WTC11 (cell line): ENCODE results near the gene SETD1B. TPM values are rescaled to one million over a fixed set of nuclear protein-coding genes. Genes with fewer than 3 reads are reported as not detected.

Experiments
- ATAC-seq: fragments of 200-7000 bp; cut with Tn5 transposase; 2 replicates; pipeline ENCODE4 v1.10.0; 2021; ENCODE audit warnings: mild to moderate bottlenecking, moderate library complexity
- CTCF ChIA-PET: fragments of 300-600 bp; sonication (Branson Sonifier 250); formaldehyde crosslinking; loops from one replicate; lab custom pipeline; 2021; ENCODE audit warnings: antibody characterized with exemption; lab: Charles Lee
- POLR2A ChIA-PET: fragments of 350-600 bp; sonication (Branson Sonifier 250); formaldehyde crosslinking; loops from one replicate; lab custom pipeline; 2021; ENCODE audit warnings: antibody characterized with exemption; lab: Charles Lee
- DNase-seq: peaks from one replicate; pipeline ENCODE4 v3.0.0; 2021; ENCODE audit warnings: low spot score
- H3K27ac Mint-ChIP-seq: 2 replicates; pipeline ENCODE4 v1.8.0; 2021; ENCODE audit warnings: mixed read lengths
- H3K27me3 Mint-ChIP-seq: 2 replicates; pipeline ENCODE4 v1.8.0; 2021; ENCODE audit warnings: low read depth, mild to moderate bottlenecking, moderate library complexity, mixed read lengths
- H3K36me3 Mint-ChIP-seq: 2 replicates; pipeline ENCODE4 v1.8.0; 2021; ENCODE audit warnings: mixed read lengths
- H3K4me1 Mint-ChIP-seq: 2 replicates; pipeline ENCODE4 v1.8.0; 2022; ENCODE audit warnings: mixed read lengths
- H3K4me3 Mint-ChIP-seq: 2 replicates; pipeline ENCODE4 v1.8.0; 2021; ENCODE audit warnings: mild to moderate bottlenecking, moderate library complexity, mixed read lengths
- H3K9me3 Mint-ChIP-seq: 2 replicates; pipeline ENCODE4 v1.8.0; 2021; ENCODE audit warnings: mixed read lengths
- CBFB ChIP-seq: sonication (generic); formaldehyde crosslinking; IDR thresholded peaks from 2 replicates; pipeline ENCODE4 v1.8.1; 2022; ENCODE audit warnings: mild to moderate bottlenecking, low read depth, missing genetic modification reagents
- ETV6 ChIP-seq: sonication (generic); formaldehyde crosslinking; IDR thresholded peaks from 2 replicates; pipeline ENCODE4 v1.8.1; 2022; ENCODE audit warnings: mild to moderate bottlenecking, missing genetic modification reagents
- FOXK1 ChIP-seq: sonication (generic); formaldehyde crosslinking; IDR thresholded peaks from 2 replicates; pipeline ENCODE4 v1.8.0; 2022; ENCODE audit warnings: mild to moderate bottlenecking, moderate library complexity, missing genetic modification reagents
- FOXP1 ChIP-seq: sonication (generic); formaldehyde crosslinking; IDR thresholded peaks from 2 replicates; pipeline ENCODE4 v1.8.0; 2022; ENCODE audit warnings: missing genetic modification reagents, mild to moderate bottlenecking, moderate library complexity, borderline replicate concordance
- MLX ChIP-seq: sonication (generic); formaldehyde crosslinking; IDR thresholded peaks from 2 replicates; pipeline ENCODE4 v1.8.1; 2023; ENCODE audit warnings: mild to moderate bottlenecking, missing genetic modification reagents, moderate library complexity
- MXD4 ChIP-seq: fragments of 250-450 bp; sonication (Bioruptor Pico); IDR thresholded peaks from 2 replicates; pipeline ENCODE4 v1.8.0; 2021; ENCODE audit warnings: mild to moderate bottlenecking, moderate library complexity, borderline replicate concordance
- NFE2L1 ChIP-seq: sonication (generic); formaldehyde crosslinking; IDR thresholded peaks from 2 replicates; pipeline ENCODE4 v1.8.1; 2023; ENCODE audit warnings: missing genetic modification reagents
- NR1H2 ChIP-seq: sonication (generic); formaldehyde crosslinking; IDR thresholded peaks from 2 replicates; pipeline ENCODE4 v1.9.0; 2021; ENCODE audit warnings: mild to moderate bottlenecking, moderate library complexity, missing genetic modification reagents
- PRDM15 ChIP-seq: sonication (generic); formaldehyde crosslinking; IDR thresholded peaks from 2 replicates; pipeline ENCODE4 v1.8.0; 2022; ENCODE audit warnings: missing genetic modification reagents
- SOX15 ChIP-seq: fragments of 250-450 bp; sonication (Bioruptor Pico); IDR thresholded peaks from 2 replicates; pipeline ENCODE4 v1.9.0; 2021; ENCODE audit warnings: mild to moderate bottlenecking
- TP53 ChIP-seq: sonication (generic); formaldehyde crosslinking; IDR thresholded peaks from 2 replicates; pipeline ENCODE4 v1.8.1; 2023; ENCODE audit warnings: mild to moderate bottlenecking, missing genetic modification reagents
- ZNF416 ChIP-seq: fragments of 250-450 bp; sonication (Bioruptor Pico); IDR thresholded peaks from 2 replicates; pipeline ENCODE4 v1.9.0; 2021; ENCODE audit warnings: mild to moderate bottlenecking, inconsistent platforms
- ZNF532 ChIP-seq: fragments of 250-450 bp; sonication (Bioruptor Pico); IDR thresholded peaks from 2 replicates; pipeline ENCODE4 v1.9.0; 2021; ENCODE audit warnings: mild to moderate bottlenecking, borderline replicate concordance
- total RNA-seq: library from RNA; stranded (reverse); gene quantifications from 3 replicates; pipeline ENCODE4 v1.2.3, GENCODE V29; 2021

SETD1B gene
- total RNA-seq, 1 experiment from 2014 or later = 19.5 TPM

- H3K4me3 Mint-ChIP-seq = no peak overlapping the region
- TF ChIP-seq NFE2L1 (CRISPR knock-in tag) = no peak
- TF ChIP-seq NR1H2 (CRISPR knock-in tag) = no peak
- TF ChIP-seq FOXK1 = no peak
- CTCF ChIA-PET = interaction anchor here (0.6 to 3.5 kb wide), 5 partner anchors 12 to 31 kb away, joined by 3 to 46 read pairs (median 4); partner anchors contain the start of gene RHOF
- no peaks in the 10 kb centered on the region for H3K4me1 Mint-ChIP-seq
- H3K9me3 Mint-ChIP-seq = no peaks in the 10 kb centered on the region
- H3K27ac Mint-ChIP-seq = no peak overlapping the region
- peaks cover 16% of the 10 kb centered on the region for H3K36me3 Mint-ChIP-seq
- POLR2A ChIA-PET = interaction anchor here (1.3 kb wide), 1 partner anchor 13 kb away, joined by 4 read pairs; no protein-coding TSS in a partner anchor
- no peaks in the 10 kb centered on the region for H3K27me3 Mint-ChIP-seq
- ATAC-seq = no peak
- no peak for DNase-seq
Observed at GRCh38 chr12:121825041-121825523, 21.3 kb downstream of the SETD1B start.

GRCh38 chr12:121826318-121827150 lies 22.7 kb downstream of the SETD1B start:
- TF ChIP-seq MXD4 (CRISPR knock-in tag) (no peak), ETV6 (CRISPR knock-in tag) (no peak), MLX (CRISPR knock-in tag) (no peak), TP53 (CRISPR knock-in tag) (no peak), ZNF532 (no peak), SOX15 (no peak), FOXP1 (CRISPR knock-in tag) (no peak), PRDM15 (no peak), ZNF416 (no peak), CBFB (CRISPR knock-in tag) (no peak)
- TF ChIP-seq, all 79 proteins: peak for 0
- Mint-ChIP-seq H3K9me3 (no peaks in the 10 kb centered on the region), H3K27me3 (no peaks in the 10 kb centered on the region), H3K27ac (no peak overlapping the region), H3K4me1 (no peaks in the 10 kb centered on the region), H3K36me3 (peaks cover 16% of the 10 kb centered on the region), H3K4me3 (no peak overlapping the region)
- ChIA-PET CTCF (interaction anchor here (1.0 to 3.5 kb wide), 8 partner anchors 11 to 62 kb away, joined by 3 to 46 read pairs (median 4); partner anchors contain the start of genes PSMD9 and RHOF), POLR2A (interaction anchor here (1.2 to 1.4 kb wide), 2 partner anchors 31 to 252 kb away, joined by 3 read pairs; partner anchors contain the start of gene MLXIP)
- DNase-seq = no peak
- no peak for ATAC-seq
